Astrocyte (in vitro differentiated cells and primary cell): ENCODE data around the gene PRKCE. TPM values are rescaled to one million over a fixed set of nuclear protein-coding genes. Genes with fewer than 3 reads are reported as not detected.

ENCODE experiments used
- DNase-seq: peaks from one replicate; pipeline ENCODE4 v3.0.0-alpha.2; 2010; ENCODE audit warnings: low read depth
- FAIRE-seq: peaks from 2 replicates; lab custom pipeline; 2011; peaks lifted over from hg19 to GRCh38; lab: Jason Lieb, UNC
- H2AFZ ChIP-seq: 2 replicates; pipeline ENCODE4 v1.6.0; 2012; ENCODE audit warnings: low read depth, low read length, inconsistent platforms
- H3K27ac ChIP-seq: 2 replicates; pipeline ENCODE4 v1.5.1; 2011; ENCODE audit warnings: low read depth, low read length, inconsistent platforms
- H3K27me3 ChIP-seq: 2 replicates; pipeline ENCODE4 v1.6.0; 2011; ENCODE audit warnings: low read length, inconsistent platforms; ENCODE audit not compliant: insufficient read depth
- H3K36me3 ChIP-seq: 2 replicates; pipeline ENCODE4 v1.5.1; 2011; ENCODE audit warnings: low read length, inconsistent platforms; ENCODE audit not compliant: insufficient read depth
- H3K4me1 ChIP-seq: 2 replicates; pipeline ENCODE4 v1.5.1; 2011; ENCODE audit warnings: low read length, inconsistent platforms; ENCODE audit not compliant: insufficient read depth
- H3K4me2 ChIP-seq: 2 replicates; pipeline ENCODE4 v1.6.0; 2012; ENCODE audit warnings: low read length, inconsistent platforms
- H3K4me3 ChIP-seq: 2 replicates; pipeline ENCODE4 v1.5.1; 2011; ENCODE audit warnings: low read depth, mild to moderate bottlenecking, low read length, inconsistent platforms; ENCODE audit not compliant: insufficient read depth
- H3K79me2 ChIP-seq: 2 replicates; pipeline ENCODE4 v1.6.0; 2012; ENCODE audit warnings: mild to moderate bottlenecking, low read length, inconsistent platforms; ENCODE audit not compliant: insufficient read depth
- H3K9ac ChIP-seq: 2 replicates; pipeline ENCODE4 v1.6.0; 2012; ENCODE audit warnings: mild to moderate bottlenecking, low read length, inconsistent platforms
- H3K9me3 ChIP-seq: 2 replicates; pipeline ENCODE4 v1.5.1; 2012; ENCODE audit warnings: low read depth, mild to moderate bottlenecking, low read length, inconsistent platforms; ENCODE audit not compliant: insufficient read depth
- H4K20me1 ChIP-seq: 2 replicates; pipeline ENCODE4 v1.6.0; 2012; ENCODE audit warnings: low read length, inconsistent platforms; ENCODE audit not compliant: insufficient read depth
- H3K27ac Mint-ChIP-seq: one replicate; pipeline ENCODE4 v1.8.0; 2021; ENCODE audit warnings: mild to moderate bottlenecking, mixed read lengths; ENCODE audit not compliant: unreplicated experiment
- H3K27me3 Mint-ChIP-seq: one replicate; pipeline ENCODE4 v1.8.0; 2021; ENCODE audit warnings: low read depth, mixed read lengths; ENCODE audit not compliant: unreplicated experiment
- H3K36me3 Mint-ChIP-seq: one replicate; pipeline ENCODE4 v1.8.0; 2021; ENCODE audit warnings: low read depth, mixed read lengths; ENCODE audit not compliant: unreplicated experiment
- H3K4me1 Mint-ChIP-seq: one replicate; pipeline ENCODE4 v1.8.0; 2021; ENCODE audit warnings: low read depth, mixed read lengths; ENCODE audit not compliant: unreplicated experiment
- H3K4me3 Mint-ChIP-seq: one replicate; pipeline ENCODE4 v1.8.0; 2021; ENCODE audit warnings: mild to moderate bottlenecking, moderate library complexity, mixed read lengths; ENCODE audit not compliant: unreplicated experiment
- H3K9me3 Mint-ChIP-seq: one replicate; pipeline ENCODE4 v1.8.0; 2021; ENCODE audit warnings: mild to moderate bottlenecking, mixed read lengths; ENCODE audit not compliant: unreplicated experiment
- EZH2 ChIP-seq: IDR thresholded peaks from 2 replicates; pipeline ENCODE4 v1.6.1; 2012; ENCODE audit warnings: mild to moderate bottlenecking, low read length, inconsistent platforms; ENCODE audit not compliant: insufficient read depth
- total RNA-seq: library from RNA; stranded (reverse); gene quantifications from 2 replicates; pipeline ENCODE4 v1.2.1, GENCODE V29; 2021
- TF ChIP-seq, protein P1 (sequence below): IDR thresholded peaks from 2 replicates; pipeline ENCODE4 v1.5.1; 2011; ENCODE audit warnings: low read depth, mild to moderate bottlenecking, inconsistent platforms, low read length, moderate library complexity; ENCODE audit not compliant: insufficient read depth

The PRKCE gene
- total RNA-seq, 1 donor from 2014 or later = 12.8 TPM

DNA sequence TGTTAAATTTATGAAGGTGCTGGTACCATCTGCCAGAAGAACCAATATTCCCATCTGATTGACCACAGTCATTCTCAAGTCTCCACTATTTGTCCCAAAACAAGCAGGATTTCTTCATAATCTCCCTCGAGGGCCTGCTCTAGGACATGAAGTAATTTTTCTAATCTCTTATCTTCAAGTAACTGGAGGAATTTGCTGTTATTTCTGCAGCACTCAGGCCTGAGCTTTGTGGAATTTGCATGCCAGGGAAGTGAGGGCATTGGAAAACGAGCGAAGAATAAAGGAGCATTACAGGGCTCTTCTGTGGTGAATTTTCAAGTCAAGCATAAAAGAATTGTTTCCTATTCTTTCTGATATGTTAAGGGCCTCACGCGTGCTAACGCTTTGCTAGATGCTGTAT is 484.5 kb downstream of the PRKCE start:
- H3K4me2 ChIP-seq = peak overlapping the region; percentile 26
- peak overlapping the region; percentile 32 for H3K9ac ChIP-seq
- peaks cover 21% of the 10 kb centered on the region for H3K4me1 Mint-ChIP-seq

DNA sequence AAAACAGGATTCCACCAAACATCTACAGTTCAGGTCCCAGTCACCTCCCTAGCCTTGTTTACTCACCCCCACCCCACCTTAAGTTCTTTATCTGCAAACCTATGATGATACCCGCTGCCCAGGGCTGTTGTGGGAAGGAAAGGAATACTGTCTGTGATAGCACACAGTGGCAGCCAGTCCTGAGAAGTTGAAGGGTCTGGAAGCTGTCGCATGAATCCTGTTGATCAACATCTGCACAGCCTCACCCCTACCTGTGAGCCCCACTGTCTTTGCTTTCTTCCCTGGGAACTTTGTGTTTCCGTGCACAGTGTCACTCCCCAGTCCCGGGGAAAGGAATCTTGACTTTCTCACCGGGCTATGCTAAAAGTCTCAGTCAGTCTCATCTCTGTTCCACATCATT is 485.0 kb downstream of the PRKCE start:
- Histone ChIP-seq H3K79me2 (no peaks in the 10 kb centered on the region), H3K27me3 (no peaks in the 10 kb centered on the region), H3K27ac (peak overlapping the region; percentile 63), H3K9me3 (no peaks in the 10 kb centered on the region), H2AFZ (no peak overlapping the region), H3K4me1 (peaks cover 23% of the 10 kb centered on the region), H4K20me1 (no peaks in the 10 kb centered on the region), H3K9ac (peak overlapping the region; percentile 32), H3K4me2 (peak overlapping the region; percentile 26), H3K36me3 (no peaks in the 10 kb centered on the region), H3K4me3 (no peak overlapping the region)
- Mint-ChIP-seq H3K9me3 (peaks cover 5% of the 10 kb centered on the region), H3K4me3 (no peak overlapping the region), H3K36me3 (peaks cover 10% of the 10 kb centered on the region), H3K27me3 (peaks cover 3% of the 10 kb centered on the region), H3K4me1 (peaks cover 21% of the 10 kb centered on the region), H3K27ac (peak overlapping the region; percentile 83)
- DNase-seq (no peak), FAIRE-seq (no peak)
- TF ChIP-seq, protein P1, sequence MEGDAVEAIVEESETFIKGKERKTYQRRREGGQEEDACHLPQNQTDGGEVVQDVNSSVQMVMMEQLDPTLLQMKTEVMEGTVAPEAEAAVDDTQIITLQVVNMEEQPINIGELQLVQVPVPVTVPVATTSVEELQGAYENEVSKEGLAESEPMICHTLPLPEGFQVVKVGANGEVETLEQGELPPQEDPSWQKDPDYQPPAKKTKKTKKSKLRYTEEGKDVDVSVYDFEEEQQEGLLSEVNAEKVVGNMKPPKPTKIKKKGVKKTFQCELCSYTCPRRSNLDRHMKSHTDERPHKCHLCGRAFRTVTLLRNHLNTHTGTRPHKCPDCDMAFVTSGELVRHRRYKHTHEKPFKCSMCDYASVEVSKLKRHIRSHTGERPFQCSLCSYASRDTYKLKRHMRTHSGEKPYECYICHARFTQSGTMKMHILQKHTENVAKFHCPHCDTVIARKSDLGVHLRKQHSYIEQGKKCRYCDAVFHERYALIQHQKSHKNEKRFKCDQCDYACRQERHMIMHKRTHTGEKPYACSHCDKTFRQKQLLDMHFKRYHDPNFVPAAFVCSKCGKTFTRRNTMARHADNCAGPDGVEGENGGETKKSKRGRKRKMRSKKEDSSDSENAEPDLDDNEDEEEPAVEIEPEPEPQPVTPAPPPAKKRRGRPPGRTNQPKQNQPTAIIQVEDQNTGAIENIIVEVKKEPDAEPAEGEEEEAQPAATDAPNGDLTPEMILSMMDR = no peak
- no peak for TF ChIP-seq EZH2

More for the DNA sequence above, 484.5 kb downstream of the PRKCE start:
- TF ChIP-seq, protein P1 = no peak
- no peak for TF ChIP-seq EZH2
- FAIRE-seq (no peak), DNase-seq (peak; percentile 91)
- Histone ChIP-seq H3K9me3 (no peaks in the 10 kb centered on the region), H3K36me3 (no peaks in the 10 kb centered on the region), H3K4me1 (peaks cover 23% of the 10 kb centered on the region), H4K20me1 (no peaks in the 10 kb centered on the region), H3K27ac (peak overlapping the region; percentile 63), H3K79me2 (no peaks in the 10 kb centered on the region), H3K27me3 (no peaks in the 10 kb centered on the region), H3K4me3 (no peak overlapping the region), H2AFZ (no peak overlapping the region)
- H3K27ac Mint-ChIP-seq = peak overlapping the region; percentile 83
- peaks cover 5% of the 10 kb centered on the region for H3K9me3 Mint-ChIP-seq
- peaks cover 10% of the 10 kb centered on the region for H3K36me3 Mint-ChIP-seq
- H3K27me3 Mint-ChIP-seq = peaks cover 3% of the 10 kb centered on the region
- H3K4me3 Mint-ChIP-seq = no peak overlapping the region

DNA sequence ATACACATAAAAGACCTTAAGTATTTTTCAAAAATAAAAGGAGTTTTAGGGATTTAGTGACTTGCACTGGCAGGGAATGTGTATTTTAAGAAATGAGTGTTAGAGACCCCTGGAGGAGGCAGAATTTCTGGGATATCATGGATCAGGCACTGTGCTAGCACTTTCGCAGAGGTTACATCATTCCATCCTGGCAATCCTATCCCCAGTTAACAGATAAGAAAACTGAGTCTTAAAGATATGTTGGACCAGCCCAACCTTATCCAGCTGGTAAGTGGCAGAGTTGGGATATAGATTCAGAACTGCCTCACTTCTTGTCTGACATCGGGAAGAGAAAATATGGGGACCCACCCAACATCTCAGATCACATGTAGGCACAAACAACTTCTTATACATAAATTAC is 485.5 kb downstream of the PRKCE start:
- no peaks in the 10 kb centered on the region for H3K27me3 ChIP-seq
- no peak overlapping the region for H3K27ac Mint-ChIP-seq
- H3K4me2 ChIP-seq = no peak overlapping the region
- no peaks in the 10 kb centered on the region for H3K79me2 ChIP-seq
- DNase-seq = no peak
- H3K4me3 ChIP-seq = no peak overlapping the region
- H3K4me3 Mint-ChIP-seq = no peak overlapping the region
- H3K36me3 Mint-ChIP-seq = peaks cover 10% of the 10 kb centered on the region
- peaks cover 23% of the 10 kb centered on the region for H3K4me1 ChIP-seq
- peak overlapping the region; percentile 32 for H3K9ac ChIP-seq
- H3K9me3 ChIP-seq = no peaks in the 10 kb centered on the region
- TF ChIP-seq EZH2 = no peak
- TF ChIP-seq, protein P1 = no peak
- FAIRE-seq = no peak
- H4K20me1 ChIP-seq = no peaks in the 10 kb centered on the region
- no peak overlapping the region for H3K27ac ChIP-seq
- H2AFZ ChIP-seq = no peak overlapping the region
- peaks cover 21% of the 10 kb centered on the region for H3K4me1 Mint-ChIP-seq
- peaks cover 3% of the 10 kb centered on the region for H3K27me3 Mint-ChIP-seq
- H3K9me3 Mint-ChIP-seq = peaks cover 5% of the 10 kb centered on the region
- H3K36me3 ChIP-seq = no peaks in the 10 kb centered on the region
